22Rv1 (cell line): ENCODE results near the gene UTP4.

Source experiments
- ZFX ChIP-seq: fragments of 450-650 bp; IDR thresholded peaks from 2 replicates; pipeline ENCODE4 v1.6.1; 2017; ENCODE audit warnings: antibody characterized with exemption, borderline replicate concordance
- TF ChIP-seq, protein P1 (sequence below): fragments of 450-650 bp; IDR thresholded peaks from 2 replicates; pipeline ENCODE4 v1.5.1; 2017; ENCODE audit warnings: mild to moderate bottlenecking

DNA sequence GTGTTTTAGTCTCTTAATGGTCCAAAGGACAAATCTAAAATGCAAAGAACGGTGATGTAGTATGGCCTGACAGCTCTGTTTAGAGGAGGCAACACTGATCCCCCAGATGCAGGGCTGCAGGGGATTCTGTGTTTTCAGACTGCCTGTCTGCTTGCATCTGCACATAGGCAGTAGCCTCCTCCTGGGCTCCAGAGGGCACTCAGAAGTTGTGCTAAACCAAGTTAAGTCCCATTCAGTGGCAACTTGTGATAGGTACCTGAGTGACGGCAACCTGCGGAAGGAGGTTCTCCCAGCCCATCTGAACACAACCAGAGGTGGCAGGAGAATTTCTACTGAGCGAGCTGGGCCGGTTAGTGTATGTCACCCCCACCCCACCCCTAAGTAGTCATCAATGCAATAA lies 17.1 kb upstream of the UTP4 start:
- TF ChIP-seq, protein P1, sequence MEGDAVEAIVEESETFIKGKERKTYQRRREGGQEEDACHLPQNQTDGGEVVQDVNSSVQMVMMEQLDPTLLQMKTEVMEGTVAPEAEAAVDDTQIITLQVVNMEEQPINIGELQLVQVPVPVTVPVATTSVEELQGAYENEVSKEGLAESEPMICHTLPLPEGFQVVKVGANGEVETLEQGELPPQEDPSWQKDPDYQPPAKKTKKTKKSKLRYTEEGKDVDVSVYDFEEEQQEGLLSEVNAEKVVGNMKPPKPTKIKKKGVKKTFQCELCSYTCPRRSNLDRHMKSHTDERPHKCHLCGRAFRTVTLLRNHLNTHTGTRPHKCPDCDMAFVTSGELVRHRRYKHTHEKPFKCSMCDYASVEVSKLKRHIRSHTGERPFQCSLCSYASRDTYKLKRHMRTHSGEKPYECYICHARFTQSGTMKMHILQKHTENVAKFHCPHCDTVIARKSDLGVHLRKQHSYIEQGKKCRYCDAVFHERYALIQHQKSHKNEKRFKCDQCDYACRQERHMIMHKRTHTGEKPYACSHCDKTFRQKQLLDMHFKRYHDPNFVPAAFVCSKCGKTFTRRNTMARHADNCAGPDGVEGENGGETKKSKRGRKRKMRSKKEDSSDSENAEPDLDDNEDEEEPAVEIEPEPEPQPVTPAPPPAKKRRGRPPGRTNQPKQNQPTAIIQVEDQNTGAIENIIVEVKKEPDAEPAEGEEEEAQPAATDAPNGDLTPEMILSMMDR: no peak
- no peak for TF ChIP-seq ZFX
